Activated CD4-positive, CD25-positive, alpha-beta regulatory T cell (primary cell): ENCODE data around the gene ADARB2.

Experiments used
- DNase-seq, 4 experiments: peaks; one replicate each; lab custom pipeline; 2025; lab: John Stamatoyannopoulos, UW

ADARB2 gene

DNA sequence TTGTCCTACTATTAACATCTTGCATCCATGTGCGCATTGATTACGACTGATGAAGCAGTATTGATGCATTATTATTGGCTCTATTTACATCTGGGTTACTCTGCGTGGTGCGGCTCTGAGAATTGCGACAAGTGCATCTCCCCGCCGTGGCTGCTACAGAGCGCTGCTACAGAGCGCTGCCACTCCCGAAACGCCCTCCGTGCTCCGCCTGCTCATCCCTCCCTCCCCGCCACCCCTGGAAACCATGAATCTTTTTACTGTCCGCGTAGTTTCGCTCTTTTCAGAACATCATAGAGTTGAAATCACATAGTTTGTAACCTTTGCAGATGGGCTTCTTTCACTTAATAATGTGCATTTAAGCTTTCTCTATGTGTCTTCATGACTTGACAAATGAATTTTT is 74.1 kb downstream of the ADARB2 start:
- no peak for DNase-seq

- no peak for DNase-seq
Measured at GRCh38 chr10:1662438-1663025, 74.8 kb downstream of the ADARB2 start.

- DNase-seq = no peak
Measured at GRCh38 chr10:1661859-1662437, 75.4 kb downstream of the ADARB2 start.

DNA sequence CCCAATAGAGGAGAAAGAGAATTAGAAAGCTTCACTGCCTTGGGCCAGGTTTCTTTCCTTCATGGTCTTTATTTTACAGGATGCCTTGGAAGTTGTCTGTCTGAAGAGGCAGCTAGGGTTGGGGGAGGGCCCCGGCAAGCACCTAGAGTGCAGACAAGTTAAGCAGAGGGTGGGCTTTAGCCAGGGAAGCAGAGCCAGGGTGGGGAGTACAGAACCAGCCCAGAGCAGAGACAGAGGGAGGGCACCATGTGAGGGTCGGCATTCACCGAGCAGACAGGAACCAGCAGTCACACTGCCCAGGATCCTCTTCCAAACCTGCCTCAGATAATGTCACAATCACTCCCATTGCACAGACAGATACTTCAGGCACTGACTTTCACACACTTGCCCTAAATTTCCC is 75.9 kb downstream of the ADARB2 start:
- no peak for DNase-seq

- DNase-seq = no peak
Measured at GRCh38 chr10:1660815-1661214, 76.5 kb downstream of the ADARB2 start.

DNA sequence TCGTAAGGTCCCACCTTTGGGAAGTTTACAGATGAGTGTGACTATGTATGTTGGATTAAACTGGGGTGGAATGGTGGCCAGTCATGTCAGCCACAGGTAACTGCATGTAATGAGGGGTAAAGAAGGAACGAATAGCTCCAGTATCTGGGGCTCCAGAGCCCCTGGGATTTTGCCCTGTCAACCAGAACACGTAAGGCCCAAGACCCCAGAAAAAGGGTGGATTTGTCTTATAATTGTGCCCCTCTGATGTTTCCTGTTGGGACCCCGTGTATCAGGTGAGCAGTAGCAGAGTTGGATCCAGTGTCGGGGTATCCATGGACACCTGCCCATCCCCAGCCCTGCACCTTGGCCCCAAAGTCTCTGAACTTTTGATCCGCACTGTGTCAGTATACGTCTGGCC is 76.9 kb downstream of the ADARB2 start:
- DNase-seq = no peak

DNA sequence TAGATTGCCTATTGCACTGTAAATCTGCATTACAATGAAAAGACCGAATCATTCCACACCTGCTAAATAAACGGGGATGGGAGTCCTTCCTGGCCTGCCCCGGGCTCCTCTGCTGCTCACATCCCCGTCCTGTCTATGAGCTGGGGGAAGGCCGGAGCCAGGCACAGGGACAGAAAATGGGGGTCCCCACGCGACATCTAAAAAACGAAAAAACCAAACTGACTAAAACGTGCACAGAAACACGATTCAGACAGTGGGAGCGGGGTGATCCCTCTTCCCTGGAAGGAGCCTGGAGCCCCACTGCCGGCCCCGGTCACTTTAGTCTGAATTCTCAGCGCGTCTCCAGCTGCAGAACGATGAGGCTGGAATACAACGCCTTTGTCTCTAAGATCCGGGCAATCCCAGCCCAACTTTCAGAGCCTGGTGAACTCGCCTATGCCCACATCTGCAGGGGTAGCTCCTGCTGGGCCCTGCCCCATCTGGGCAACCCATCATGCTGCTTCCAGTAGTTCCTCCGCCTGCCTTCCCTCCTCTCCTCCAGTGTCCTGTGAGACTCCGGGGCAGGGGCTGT is 78.0 kb downstream of the ADARB2 start:
- no peak for DNase-seq

GRCh38 chr10:1658658-1659057 is 78.7 kb downstream of the ADARB2 start:
- DNase-seq = no peak

DNA sequence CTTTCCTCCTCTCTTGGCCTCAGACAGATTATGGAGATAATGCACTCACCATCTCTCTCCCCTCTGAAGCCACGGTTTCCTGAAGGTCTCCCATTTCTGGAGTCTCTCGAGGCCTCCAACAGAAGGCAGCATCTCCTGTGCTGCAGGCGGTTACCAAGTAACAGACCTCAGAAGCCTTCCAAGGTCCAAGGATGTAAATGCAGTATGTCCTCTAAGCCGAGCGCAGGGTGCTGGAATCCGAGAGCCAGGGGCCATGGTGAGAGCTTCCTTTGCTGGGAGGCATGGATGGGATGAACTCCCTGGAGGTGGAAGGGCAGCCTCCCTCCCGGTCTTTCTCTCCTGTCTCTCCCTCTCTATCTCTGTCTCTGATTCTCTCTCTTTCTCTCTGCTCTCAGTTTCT is 79.8 kb downstream of the ADARB2 start:
- no peak for DNase-seq

- no peak for DNase-seq
Measured at GRCh38 chr10:1655367-1655766, 82.0 kb downstream of the ADARB2 start.

DNA sequence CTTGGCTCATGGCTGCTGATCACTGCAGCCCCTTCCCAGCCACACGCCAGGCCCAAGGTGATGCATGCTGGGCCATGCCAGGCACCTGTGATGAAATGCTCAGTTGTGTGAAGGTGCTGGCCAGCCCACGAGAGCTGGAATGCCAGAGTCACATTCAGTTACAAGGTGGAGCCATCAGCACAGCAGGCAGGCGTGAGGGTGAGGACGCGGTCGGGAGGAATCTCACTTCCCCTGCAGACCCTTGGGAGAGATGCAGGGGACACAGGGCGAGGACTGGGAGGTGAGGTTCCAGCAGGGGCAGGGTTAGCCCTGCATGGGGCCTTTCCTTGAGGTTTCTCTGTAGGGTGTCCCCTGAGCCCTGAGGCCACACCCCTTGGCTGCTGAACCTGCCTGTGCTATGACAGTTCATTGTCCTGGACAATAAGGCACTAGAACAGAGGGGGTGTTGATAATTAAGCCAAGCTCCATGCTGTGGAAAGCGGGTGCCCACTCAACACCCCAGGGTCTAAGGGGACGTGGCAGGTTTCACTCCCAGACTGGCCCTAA is 82.4 kb downstream of the ADARB2 start:
- no peak for DNase-seq

DNA sequence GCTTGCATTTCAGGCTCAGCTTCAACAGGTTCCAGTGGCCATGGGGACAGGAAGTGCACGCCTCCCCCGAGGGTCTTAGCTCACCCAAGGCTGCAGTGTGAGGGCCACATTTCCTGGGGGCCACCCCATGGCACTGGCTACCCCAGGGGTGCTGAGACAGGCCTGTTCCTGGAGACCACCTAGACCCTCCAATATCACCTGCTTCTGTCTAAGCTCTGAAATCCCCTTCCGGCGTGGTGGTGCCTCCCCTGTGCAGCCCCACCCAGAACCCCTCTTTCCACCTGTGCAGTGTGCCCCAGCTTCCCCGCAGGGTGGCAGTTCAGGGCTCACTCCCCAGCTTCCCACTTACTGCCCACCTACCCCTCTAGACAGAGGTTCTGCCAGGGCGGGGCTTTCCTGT is 83.1 kb downstream of the ADARB2 start:
- DNase-seq = no peak

DNA sequence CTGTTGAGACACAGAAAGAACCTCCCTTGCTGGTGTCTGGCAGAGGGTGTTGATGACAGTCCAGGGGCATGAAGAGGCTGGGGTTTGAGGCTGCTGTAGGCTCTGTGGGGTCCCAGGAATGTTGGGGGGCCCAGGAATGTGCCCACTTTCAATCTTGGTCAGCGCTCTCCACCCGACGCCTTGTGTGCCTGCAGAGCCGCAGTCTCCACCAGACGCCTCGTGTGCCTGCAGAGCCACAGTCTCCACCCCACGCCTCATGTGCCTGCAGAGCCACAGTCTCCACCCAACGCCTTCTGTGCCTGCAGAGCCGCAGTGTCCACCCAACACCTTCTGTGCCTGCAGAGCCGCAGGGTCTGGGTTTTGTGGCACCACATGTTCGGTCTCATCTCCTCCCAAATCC is 84.0 kb downstream of the ADARB2 start:
- no peak for DNase-seq

DNA sequence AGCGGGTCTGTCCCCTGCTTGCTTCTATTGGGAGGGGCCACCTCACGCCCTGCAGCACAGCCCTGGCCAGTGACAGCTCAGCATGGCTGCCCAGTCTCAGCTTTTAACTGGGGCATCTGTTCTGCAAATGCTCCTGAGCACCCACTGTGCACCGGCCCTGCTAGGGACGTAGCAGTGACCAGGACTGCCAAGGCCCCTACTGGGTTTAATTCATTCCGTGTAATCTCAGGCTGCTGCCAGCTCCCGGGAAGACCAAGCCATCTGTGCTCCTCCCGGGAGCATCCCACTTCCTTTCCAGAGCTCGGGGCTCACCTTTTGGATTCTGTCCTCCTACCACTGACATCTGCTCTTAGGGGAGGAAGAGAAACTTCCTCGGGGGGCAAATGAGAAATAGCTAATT is 85.2 kb downstream of the ADARB2 start:
- no peak for DNase-seq

- DNase-seq = no peak
Measured at GRCh38 chr10:1651270-1651966, 85.9 kb downstream of the ADARB2 start.

DNA sequence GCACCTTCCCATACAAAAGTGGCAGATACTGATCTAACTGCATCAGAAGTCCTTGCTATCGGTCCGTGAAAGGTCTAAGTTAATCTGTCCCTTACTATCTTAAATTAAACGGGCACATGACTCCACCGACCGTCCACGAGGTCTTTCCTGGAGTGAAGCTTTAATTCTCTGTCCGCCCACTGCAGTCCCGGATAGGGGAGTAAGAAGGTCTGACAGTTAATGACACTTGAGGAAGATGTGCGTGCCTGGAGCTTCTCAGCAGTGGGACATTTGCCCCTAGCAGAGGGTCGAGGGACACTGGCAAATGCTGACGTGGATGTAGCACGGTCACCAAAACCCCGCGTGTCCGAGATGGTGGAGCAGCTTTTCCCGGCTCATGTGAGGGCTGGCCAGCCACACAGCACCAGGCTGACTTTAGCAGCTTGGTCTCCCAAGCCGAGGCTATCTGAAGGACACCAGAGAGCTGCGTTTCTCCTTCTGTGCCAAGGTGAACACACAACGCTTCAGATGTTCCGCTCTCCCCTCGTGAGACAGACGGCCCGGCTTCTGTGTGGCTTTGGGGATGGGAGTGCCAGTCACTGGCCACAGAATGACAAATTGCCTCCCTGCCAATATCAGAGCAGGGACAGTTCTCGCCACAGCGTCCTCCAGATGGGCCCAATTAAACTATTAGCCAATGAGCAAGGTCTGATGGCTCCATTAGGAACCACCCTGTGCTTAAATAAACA is 86.6 kb downstream of the ADARB2 start:
- no peak for DNase-seq

GRCh38 chr10:1648648-1649047 is 88.7 kb downstream of the ADARB2 start:
- no peak for DNase-seq

GRCh38 chr10:1646332-1646731 is 91.0 kb downstream of the ADARB2 start:
- no peak for DNase-seq

GRCh38 chr10:1645896-1646295 is 91.4 kb downstream of the ADARB2 start:
- no peak for DNase-seq

DNA sequence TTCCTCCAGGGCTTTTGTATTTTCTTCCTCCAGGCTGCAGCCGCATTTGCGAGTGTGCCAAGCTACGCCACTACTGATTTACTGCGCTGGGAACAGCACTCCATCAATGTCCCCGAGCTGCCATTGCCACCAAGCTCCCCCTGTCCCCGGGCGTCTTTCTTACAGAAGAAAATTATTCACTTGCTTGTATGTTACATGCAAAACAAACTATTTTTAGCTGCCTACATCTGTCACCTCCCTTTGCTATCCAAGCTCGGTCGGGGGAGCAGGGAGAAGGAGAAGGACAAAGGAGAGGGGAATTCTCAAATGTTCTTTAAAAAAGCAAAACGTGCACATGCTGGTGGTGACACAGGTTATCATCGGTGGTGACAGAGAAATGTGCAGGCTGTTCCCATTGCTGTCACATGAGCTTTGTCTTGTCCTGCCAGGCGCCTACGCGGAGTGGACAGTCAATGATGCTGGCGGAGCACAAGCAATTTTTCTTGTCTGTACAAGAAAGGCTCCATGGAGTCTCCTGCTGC is 93.1 kb downstream of the ADARB2 start:
- DNase-seq = no peak

DNA sequence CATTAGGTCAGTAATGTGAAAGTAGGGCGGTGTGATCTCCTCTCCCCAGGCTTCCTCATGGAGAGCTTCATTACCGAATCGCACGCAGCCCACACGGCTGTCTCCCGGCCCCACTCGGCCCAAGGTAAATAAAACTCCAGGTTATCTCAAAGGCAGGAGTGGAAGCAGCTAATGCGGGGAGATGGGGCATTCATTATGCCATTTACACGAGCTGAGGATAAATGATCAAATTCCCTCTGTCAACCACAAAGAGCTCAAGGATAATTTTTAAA is 93.5 kb downstream of the ADARB2 start:
- DNase-seq = no peak

GRCh38 chr10:1643161-1643907 is 94.0 kb downstream of the ADARB2 start:
- DNase-seq = no peak
